ENCODE data around the gene GPBP1L1. TPM values are rescaled to one million over a fixed set of nuclear protein-coding genes. Genes with fewer than 3 reads are reported as not detected.

The GPBP1L1 gene
- total and polyA plus RNA-seq, 8 donors, result 21.9 to 84.3 (median 53.7) TPM

DNA sequence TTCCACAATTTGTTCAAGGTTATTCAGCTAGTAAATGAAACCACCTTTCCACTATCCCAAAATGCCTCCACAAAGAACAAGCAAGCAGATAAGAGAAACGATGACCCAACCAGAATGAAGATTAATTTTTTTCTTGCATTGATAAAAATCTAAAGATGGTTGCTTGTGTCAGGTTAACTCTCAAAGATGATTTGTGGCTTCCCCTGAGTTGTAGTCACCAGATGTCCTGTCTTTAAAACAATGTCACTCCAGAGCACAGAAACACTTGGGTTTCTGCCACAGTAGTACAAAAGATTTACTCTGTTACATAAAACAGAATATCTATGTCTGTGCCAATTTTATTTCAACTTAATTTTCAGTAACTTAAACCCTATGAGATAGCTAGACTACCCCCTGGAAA is 51.1 kb downstream of the GPBP1L1 start:
- no peaks in the 10 kb centered on the region for H3K9me3 ChIP-seq
- DNase-seq (no peak), FAIRE-seq (no peak), ATAC-seq (no peak)
- TF ChIP-seq, protein P1, sequence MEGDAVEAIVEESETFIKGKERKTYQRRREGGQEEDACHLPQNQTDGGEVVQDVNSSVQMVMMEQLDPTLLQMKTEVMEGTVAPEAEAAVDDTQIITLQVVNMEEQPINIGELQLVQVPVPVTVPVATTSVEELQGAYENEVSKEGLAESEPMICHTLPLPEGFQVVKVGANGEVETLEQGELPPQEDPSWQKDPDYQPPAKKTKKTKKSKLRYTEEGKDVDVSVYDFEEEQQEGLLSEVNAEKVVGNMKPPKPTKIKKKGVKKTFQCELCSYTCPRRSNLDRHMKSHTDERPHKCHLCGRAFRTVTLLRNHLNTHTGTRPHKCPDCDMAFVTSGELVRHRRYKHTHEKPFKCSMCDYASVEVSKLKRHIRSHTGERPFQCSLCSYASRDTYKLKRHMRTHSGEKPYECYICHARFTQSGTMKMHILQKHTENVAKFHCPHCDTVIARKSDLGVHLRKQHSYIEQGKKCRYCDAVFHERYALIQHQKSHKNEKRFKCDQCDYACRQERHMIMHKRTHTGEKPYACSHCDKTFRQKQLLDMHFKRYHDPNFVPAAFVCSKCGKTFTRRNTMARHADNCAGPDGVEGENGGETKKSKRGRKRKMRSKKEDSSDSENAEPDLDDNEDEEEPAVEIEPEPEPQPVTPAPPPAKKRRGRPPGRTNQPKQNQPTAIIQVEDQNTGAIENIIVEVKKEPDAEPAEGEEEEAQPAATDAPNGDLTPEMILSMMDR (IDR thresholded peaks at IDR 0.05), result no peak
- H3K4me3 ChIP-seq, result no peak overlapping the region
- no peaks in the 10 kb centered on the region for H3K4me1 ChIP-seq
- H3K36me3 ChIP-seq, result peaks cover 0 to 84% (median 61%) of the 10 kb centered on the region in 3 donors
- H3K27me3 ChIP-seq, result no peaks in the 10 kb centered on the region
- intact Hi-C loops (cut with DNase I), result no loop called here
- no peak overlapping the region for H3K27ac ChIP-seq
- WGBS, 2 donors, result 13 to 25% methylated on average over 1 of the region's 1 CpG

DNA sequence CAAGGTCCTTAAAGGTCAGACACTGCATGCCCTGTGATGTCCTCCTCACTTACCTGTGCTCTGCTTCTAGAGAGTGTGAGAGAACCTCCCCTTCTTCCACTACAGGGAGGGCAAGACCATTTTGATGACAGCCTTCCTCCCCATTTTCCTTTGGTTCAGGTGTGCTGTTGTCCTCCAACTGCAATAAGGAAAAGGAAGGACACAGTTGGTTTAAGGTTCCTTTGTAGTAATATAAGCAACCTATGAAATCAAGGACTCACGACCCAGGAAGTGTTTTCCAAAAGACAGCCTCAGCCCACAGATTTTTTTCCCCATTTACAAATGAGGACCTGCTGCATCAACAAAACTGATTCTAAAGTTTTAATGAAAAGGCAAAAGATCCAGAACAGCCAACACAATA is 55.9 kb downstream of the GPBP1L1 start:
- peaks cover 7 to 76% (median 46%) of the 10 kb centered on the region in 3 donors for H3K36me3 ChIP-seq
- ATAC-seq (no peak), DNase-seq (no peak), FAIRE-seq (no peak)
- WGBS, 2 donors, result 76 to 97% methylated on average over 1 of the region's 1 CpG
- TF ChIP-seq, protein P1 (IDR thresholded peaks at IDR 0.05), result no peak
- no peaks in the 10 kb centered on the region for H3K9me3 ChIP-seq
- H3K27ac ChIP-seq, result no peak overlapping the region
- H3K27me3 ChIP-seq, result no peaks in the 10 kb centered on the region
- no peaks in the 10 kb centered on the region for H3K4me1 ChIP-seq
- intact Hi-C loops (cut with DNase I), result no loop called here
- no peak overlapping the region for H3K4me3 ChIP-seq

DNA sequence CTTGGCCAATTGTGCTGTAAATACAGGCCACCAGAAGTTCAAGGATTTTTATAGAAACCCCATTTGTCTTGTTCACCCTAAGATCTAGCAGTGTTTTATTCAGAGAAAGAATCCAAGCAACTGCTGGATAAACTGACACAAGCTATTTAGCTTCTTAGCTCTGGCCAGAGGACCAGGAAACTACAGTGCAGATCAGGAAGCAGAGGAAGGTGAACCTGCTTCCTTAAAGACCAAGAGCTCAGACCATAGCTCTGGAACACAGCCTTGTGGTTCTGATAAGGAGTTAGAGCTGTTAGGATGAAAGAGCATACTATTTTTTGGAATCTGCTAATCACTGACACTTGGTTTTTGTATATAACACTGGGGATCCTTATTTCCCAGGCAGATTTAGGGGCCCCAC is 57.3 kb downstream of the GPBP1L1 start:
- DNase-seq (no peak), ATAC-seq (no peak), FAIRE-seq (no peak)
- intact Hi-C loops (cut with DNase I), result no loop called here
- no peaks in the 10 kb centered on the region for H3K4me1 ChIP-seq
- H3K4me3 ChIP-seq, result no peak overlapping the region
- no peaks in the 10 kb centered on the region for H3K27me3 ChIP-seq
- no peak overlapping the region for H3K27ac ChIP-seq
- peaks cover 7 to 66% (median 44%) of the 10 kb centered on the region in 3 donors for H3K36me3 ChIP-seq
- TF ChIP-seq, protein P1 (IDR thresholded peaks at IDR 0.05), result no peak
- H3K9me3 ChIP-seq, result no peaks in the 10 kb centered on the region

DNA sequence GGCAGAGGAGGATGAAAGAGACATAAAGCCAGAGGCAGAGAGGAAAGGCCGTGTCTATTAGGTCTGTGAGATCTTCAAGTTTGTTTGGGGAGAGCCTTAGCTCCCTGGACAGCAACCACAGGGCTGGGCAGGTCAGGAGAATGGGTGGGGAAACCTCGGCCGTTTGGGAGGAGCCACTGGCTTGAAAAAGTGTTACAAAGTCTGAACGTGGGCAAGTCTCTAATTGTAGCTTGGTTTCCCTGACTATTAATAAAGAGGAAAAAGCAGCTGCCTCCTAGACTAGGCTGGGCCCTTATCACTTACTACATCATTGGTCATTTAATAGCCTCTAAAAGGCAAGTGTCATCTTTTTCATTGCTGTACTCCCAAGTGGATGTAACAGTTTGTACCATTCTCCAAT is 62.4 kb downstream of the GPBP1L1 start, which contains the start of gene CCDC17:
Gene CCDC17, minus strand, starts transcription at position 83 of the 400 bp plus-strand sequence. CDS start 145 bp downstream, outside the sequence.
- ATAC-seq (no peak), FAIRE-seq (no peak), DNase-seq (no peak)
- no peak within 1 kb of the TSS for H3K4me3 ChIP-seq
- H3K27ac ChIP-seq, result no peak within 1 kb of the TSS
- H3K9me3 ChIP-seq, result no peaks in the 10 kb centered on the region
- H3K4me1 ChIP-seq, result no peaks in the 10 kb centered on the region
- intact Hi-C loops (cut with DNase I), result no loop called here
- TF ChIP-seq, protein P1 (IDR thresholded peaks at IDR 0.05), result no peak
- peaks cover 7 to 23% (median 8%) of the 10 kb centered on the region in 3 donors for H3K36me3 ChIP-seq
- H3K27me3 ChIP-seq, result no peaks in the 10 kb centered on the region
- 44 to 62% methylated on average over 4 of the region's 4 CpGs for WGBS, 2 donors

DNA sequence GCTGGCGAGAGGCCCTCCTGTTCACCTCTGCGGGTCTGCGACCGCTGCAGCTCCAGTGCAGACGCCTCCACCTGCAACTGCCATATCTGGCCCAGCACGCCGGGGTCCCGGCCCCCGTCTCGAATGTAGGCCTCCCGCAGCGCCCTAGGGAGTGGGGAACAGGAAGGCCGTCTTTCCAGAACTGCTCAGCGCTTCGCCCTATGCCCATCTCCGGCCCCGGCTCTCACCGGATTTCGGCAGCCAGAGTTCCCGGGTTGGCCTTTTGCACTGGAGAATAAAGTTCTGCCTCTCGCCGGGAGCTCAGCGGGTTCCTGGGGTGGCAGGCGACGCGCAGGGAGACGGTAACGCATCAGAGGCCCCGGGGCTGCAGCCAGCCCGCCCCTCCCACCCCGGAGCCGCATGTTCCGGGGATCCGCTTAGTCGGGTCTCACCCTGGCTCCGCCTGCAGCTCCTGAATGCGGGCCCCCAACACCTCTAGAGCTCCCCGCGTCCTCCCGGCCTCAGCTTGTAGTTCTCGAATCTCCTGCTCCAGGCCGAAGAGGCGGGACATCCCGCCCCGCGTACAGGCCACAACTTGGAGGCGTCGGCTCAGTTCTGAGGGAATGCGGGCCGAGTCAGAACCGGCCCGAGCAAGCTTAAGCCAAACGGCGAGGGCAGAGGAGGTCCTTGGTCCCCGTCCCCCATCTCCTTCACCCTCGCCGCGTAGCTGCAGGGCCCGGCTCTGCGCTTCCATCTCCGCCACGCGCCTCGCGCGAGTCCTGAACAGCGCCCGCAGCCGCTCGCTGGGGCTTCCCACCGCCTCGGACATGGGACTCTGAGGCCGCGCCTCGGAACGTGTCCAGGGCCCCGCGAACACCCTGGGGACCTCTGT is 63.6 kb downstream of the GPBP1L1 start:
- DNase-seq (peak in 2 of 6 donors; percentile 58 to 69), ATAC-seq (peak in 3 of 4 donors; percentile 7 to 15 (median 13)), FAIRE-seq (no peak)
- no peaks in the 10 kb centered on the region for H3K4me1 ChIP-seq
- peaks cover 4 to 10% (median 8%) of the 10 kb centered on the region in 3 donors for H3K36me3 ChIP-seq
- no peak overlapping the region for H3K27ac ChIP-seq
- TF ChIP-seq, protein P1 (IDR thresholded peaks at IDR 0.05), result no peak
- no peaks in the 10 kb centered on the region for H3K27me3 ChIP-seq
- no peaks in the 10 kb centered on the region for H3K9me3 ChIP-seq
- 84 to 85% methylated on average over 72 to 78 of the region's 78 CpGs for WGBS, 2 donors
- no peak overlapping the region for H3K4me3 ChIP-seq
- intact Hi-C loops (cut with DNase I), result no loop called here

Data from pancreas (tissue), 10 donors.